VCaP (cell line): Measurements from ENCODE around the gene RAVER2.

Source experiments
- H3K27ac ChIP-seq: fragments of 450-650 bp; 2 replicates; pipeline ENCODE4 v1.5.1; 2017
- TF ChIP-seq, protein P1 (sequence below): fragments of 450-650 bp; conservative IDR thresholded peaks from 2 replicates; pipeline ENCODE4 v1.5.1; 2017; ENCODE audit warnings: mild to moderate bottlenecking, moderate library complexity

The RAVER2 gene

GRCh38 chr1:64748706-64749105 lies 3.8 kb downstream of the RAVER2 start:
- H3K27ac ChIP-seq: no peak overlapping the region
- TF ChIP-seq, protein P1, sequence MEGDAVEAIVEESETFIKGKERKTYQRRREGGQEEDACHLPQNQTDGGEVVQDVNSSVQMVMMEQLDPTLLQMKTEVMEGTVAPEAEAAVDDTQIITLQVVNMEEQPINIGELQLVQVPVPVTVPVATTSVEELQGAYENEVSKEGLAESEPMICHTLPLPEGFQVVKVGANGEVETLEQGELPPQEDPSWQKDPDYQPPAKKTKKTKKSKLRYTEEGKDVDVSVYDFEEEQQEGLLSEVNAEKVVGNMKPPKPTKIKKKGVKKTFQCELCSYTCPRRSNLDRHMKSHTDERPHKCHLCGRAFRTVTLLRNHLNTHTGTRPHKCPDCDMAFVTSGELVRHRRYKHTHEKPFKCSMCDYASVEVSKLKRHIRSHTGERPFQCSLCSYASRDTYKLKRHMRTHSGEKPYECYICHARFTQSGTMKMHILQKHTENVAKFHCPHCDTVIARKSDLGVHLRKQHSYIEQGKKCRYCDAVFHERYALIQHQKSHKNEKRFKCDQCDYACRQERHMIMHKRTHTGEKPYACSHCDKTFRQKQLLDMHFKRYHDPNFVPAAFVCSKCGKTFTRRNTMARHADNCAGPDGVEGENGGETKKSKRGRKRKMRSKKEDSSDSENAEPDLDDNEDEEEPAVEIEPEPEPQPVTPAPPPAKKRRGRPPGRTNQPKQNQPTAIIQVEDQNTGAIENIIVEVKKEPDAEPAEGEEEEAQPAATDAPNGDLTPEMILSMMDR: no peak

DNA sequence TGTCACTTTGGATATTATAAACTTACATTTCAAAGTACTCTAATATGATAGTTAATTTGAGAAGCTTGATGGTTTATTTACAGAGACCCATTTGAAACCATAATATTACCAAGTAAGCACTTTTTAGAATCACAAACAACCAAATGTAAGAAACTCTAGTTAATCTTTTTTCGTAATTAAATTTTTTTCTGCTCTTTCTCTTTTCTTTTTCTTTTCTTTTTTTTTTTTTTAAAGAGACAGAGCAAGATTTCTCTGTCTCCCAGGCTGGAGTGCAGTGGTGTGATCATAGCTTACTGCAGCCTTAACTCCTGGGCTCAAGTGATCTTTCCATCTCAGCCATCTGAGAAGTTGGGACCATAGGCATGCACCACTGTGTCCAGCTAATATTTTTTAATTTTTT lies 5.2 kb downstream of the RAVER2 start:
- no peak overlapping the region for H3K27ac ChIP-seq
- TF ChIP-seq, protein P1: no peak

DNA sequence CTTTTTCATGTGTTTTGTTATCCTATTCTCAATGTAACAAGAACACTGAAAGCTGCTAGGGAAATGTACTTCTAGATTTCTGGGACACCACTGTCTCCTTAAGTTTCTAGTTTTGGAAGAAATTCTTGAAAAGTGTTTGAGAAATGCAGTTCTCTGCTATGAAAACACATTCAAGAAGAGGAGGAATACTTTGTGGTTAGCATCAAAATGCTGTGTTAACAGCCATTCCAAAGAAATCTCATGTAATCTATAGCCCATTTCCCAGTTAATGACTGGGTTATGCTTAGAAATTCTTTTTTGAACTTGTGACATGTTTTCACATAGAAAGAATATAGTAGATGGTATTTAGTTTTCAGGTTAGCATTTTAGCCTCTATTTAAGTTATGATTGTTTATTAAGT lies 6.0 kb downstream of the RAVER2 start:
- no peak overlapping the region for H3K27ac ChIP-seq
- TF ChIP-seq, protein P1: no peak

DNA sequence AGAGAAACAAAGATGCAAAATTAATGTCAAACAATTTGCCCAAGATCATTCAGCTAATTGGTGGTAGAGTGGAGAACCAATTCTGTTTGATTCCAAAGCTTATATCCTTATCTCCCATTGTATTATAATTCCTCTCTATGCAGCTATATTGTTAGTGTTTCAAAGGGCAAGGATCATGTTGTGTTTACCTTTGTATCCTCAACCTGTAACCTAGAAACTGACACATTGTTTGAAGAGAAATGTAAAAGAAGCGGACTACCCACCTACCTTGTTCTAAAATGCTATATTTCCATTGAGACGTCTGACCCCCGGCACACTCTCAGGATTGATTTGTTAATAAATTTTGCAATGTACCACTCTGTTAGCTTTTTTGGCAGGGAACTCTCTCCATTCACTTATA lies 9.3 kb downstream of the RAVER2 start:
- H3K27ac ChIP-seq: no peak overlapping the region
- TF ChIP-seq, protein P1: no peak

DNA sequence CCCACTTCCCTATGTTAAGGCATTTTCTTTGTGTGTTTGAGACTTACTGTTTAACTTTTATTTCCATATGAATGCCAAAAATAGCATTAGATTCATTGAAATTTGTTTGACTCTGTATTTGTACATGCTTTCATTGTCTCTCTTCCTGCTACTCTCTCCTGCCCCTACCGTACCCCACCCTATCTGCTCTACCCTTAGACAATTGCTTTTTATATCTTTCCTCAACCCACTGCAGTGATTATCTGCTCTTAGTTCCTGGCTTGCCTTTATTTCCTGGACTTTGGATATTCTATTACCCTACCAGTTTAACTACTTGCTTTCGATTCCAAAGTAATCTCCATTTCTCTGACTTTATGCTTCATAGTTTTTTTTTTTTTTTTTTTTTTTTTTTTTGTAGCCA lies 10.5 kb downstream of the RAVER2 start:
- H3K27ac ChIP-seq: no peak overlapping the region
- TF ChIP-seq, protein P1: no peak

GRCh38 chr1:64756770-64757169 lies 11.9 kb downstream of the RAVER2 start:
- H3K27ac ChIP-seq: no peak overlapping the region
- TF ChIP-seq, protein P1: no peak

GRCh38 chr1:64757213-64757612 lies 12.3 kb downstream of the RAVER2 start:
- H3K27ac ChIP-seq: no peak overlapping the region
- TF ChIP-seq, protein P1: no peak

DNA sequence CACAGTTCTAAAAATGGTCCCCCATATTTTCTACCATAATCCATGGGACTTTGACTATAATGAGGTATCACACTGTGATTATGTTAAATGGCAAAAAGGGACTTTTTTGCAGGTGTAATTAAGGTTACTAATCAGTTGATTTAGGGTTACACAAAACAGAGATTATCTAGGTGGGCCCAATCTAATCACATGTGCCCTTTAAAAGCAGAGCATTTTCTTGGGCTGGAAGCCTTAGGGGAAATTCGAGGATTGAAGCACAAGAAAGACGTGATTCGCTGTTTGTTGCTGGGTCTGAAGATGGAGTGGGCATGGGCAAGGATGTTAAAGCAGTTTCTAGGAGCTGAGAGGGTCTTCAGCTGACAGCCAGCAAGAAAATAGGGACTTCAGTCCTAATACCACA lies 13.4 kb downstream of the RAVER2 start:
- TF ChIP-seq, protein P1: no peak

More for the DNA sequence above, 13.4 kb downstream of the RAVER2 start:
- no peak overlapping the region for H3K27ac ChIP-seq
